Measurements from ENCODE around the gene ASB3.

ASB3 gene

DNA sequence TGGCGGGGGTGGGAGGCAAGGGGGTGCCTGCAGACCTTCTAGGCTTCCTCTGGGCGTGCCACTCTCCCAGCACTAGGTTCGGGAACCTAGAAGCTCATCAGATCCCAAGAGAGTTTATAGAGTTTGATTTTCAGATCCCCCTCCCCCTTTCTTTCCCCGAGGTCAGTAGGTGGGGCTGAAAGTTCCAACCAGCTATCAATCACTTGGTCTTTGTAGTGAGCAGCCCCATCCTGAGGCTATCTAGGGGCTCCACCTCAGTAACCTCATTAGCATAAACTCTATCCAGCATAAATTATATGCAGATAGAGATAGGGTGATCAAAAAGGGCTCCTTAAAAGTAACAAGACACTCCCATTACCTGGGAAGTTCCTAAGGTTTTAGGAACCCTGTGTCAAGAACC lies 32.9 kb upstream of the ASB3 start:
- Histone ChIP-seq H3K4me3 (ENCODE audit: low read depth, low read length) (no peak overlapping the region), H3K27ac (no peak overlapping the region), H3K36me3 (replicated peaks) (peaks cover 22% of the 10 kb centered on the region), H3K27me3 (replicated peaks) (no peaks in the 10 kb centered on the region)
- no peak for DNase-seq
- TF ChIP-seq, protein P1, sequence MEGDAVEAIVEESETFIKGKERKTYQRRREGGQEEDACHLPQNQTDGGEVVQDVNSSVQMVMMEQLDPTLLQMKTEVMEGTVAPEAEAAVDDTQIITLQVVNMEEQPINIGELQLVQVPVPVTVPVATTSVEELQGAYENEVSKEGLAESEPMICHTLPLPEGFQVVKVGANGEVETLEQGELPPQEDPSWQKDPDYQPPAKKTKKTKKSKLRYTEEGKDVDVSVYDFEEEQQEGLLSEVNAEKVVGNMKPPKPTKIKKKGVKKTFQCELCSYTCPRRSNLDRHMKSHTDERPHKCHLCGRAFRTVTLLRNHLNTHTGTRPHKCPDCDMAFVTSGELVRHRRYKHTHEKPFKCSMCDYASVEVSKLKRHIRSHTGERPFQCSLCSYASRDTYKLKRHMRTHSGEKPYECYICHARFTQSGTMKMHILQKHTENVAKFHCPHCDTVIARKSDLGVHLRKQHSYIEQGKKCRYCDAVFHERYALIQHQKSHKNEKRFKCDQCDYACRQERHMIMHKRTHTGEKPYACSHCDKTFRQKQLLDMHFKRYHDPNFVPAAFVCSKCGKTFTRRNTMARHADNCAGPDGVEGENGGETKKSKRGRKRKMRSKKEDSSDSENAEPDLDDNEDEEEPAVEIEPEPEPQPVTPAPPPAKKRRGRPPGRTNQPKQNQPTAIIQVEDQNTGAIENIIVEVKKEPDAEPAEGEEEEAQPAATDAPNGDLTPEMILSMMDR (IDR thresholded peaks at IDR 0.05; ENCODE audit: low read depth, low read length, missing control alignments) = no peak
- in situ Hi-C loops (cut with HindIII; ENCODE audit: low pct_ligation_motif_present, low sequenced_read_pairs) = no loop called here

DNA sequence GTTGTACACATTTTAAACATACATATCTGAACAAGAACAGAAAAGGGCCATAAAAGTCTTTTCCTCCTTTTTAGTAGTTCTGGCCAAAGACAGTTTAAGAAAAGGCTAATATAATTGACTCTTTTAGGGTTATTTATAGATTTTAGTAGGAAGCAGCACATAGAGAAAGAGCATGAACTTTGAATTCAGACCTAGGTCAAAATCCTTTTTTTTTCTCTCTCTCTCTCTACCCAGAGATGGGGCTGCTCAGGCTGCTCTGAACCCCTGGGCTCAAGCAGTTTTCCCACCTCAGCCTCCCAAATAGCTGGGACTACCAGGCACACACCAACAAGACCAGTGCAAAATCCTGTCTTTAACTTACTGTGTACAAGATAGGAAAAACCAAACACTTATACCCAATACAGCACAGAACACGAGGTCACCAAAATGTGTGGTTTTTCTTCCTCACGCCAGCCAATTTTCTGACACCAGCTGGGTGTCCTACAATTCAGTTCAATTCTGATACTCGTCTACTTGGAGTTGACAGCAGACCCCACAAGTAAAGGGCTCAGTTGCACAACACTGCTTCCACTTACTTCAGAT lies 32.2 kb upstream of the ASB3 start:
- TF ChIP-seq, protein P1 (IDR thresholded peaks at IDR 0.05; ENCODE audit: low read depth, low read length, missing control alignments) = no peak
- no peak for DNase-seq
- in situ Hi-C loops (cut with HindIII; ENCODE audit: low pct_ligation_motif_present, low sequenced_read_pairs) = no loop called here
- Histone ChIP-seq H3K4me3 (ENCODE audit: low read depth, low read length) (no peak overlapping the region), H3K27me3 (replicated peaks) (no peaks in the 10 kb centered on the region), H3K36me3 (replicated peaks) (peaks cover 26% of the 10 kb centered on the region), H3K27ac (no peak overlapping the region)

DNA sequence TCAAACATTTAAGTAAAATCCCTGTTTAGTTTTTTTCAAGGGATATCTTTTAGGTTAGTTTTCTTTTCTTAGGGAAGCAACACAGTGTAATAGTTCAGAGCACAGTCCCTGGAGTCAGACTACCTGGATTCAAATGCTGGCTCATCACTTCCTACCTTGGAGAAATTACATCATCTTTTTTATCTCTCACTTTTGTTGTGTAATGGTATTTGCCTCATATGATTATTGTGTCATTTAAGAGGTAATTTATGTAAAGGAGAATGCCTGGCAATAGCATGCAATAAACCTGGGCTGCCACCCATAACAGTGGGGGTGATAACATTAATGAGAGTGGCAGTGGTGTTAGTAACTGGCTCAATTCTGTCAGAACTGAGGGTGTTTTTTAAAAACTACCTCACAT lies 26.4 kb upstream of the ASB3 start:
- no peak for DNase-seq
- H3K27me3 ChIP-seq (replicated peaks) = no peaks in the 10 kb centered on the region
- no peak overlapping the region for H3K27ac ChIP-seq
- TF ChIP-seq, protein P1 (IDR thresholded peaks at IDR 0.05; ENCODE audit: low read depth, low read length, missing control alignments) = no peak
- in situ Hi-C loops (cut with HindIII; ENCODE audit: low pct_ligation_motif_present, low sequenced_read_pairs) = no loop called here
- peaks cover 45% of the 10 kb centered on the region for H3K36me3 ChIP-seq (replicated peaks)
- no peak overlapping the region for H3K4me3 ChIP-seq (ENCODE audit: low read depth, low read length)

DNA sequence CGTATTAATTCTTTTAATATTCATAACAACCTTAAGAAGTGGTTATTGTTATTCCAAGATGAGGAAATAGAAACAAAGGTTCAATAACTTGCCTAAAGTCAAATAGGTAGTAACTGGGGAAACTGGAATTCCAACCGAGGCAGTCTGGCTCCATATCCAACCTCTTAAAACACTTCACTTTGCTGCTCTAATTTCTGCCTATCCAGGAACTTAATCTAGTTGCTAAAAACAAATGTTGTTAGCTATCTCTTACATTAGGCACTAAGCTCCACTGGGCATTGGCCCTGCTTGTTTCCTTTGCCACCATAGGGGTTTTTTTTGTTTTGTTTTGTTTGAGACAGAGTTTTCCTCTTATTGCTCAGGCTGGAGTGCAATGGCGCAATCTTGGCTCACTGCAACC lies 24.8 kb upstream of the ASB3 start:
- peaks cover 51% of the 10 kb centered on the region for H3K36me3 ChIP-seq (replicated peaks)

DNA sequence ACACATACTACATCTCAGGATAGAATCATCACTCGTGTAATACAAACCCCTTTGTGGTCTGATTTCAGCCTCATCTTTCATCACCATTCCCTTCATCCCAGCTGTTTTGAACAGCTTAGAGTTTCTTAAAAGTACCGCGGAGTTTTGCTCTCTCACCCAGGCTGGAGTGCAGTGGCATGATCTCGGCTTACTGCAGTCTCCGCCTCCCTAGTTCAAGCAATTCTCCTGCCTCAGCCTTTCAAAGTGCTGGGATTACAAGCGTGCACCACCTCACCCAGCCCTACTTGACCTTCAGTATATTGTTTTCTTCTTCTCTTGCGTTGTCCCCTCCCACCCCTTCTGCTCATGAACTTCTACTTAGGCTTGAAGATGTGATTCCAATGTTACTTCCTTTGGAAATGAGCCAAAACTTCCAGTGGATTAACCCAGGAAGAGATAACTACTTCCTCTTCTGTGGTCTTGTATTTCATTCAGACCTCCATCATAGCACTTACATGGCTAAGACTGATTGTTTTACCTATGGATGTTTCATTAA lies 15.9 kb upstream of the ASB3 start:
- Histone ChIP-seq H3K27ac (no peak overlapping the region), H3K4me3 (ENCODE audit: low read depth, low read length) (no peak overlapping the region), H3K36me3 (replicated peaks) (peaks cover 46% of the 10 kb centered on the region), H3K27me3 (replicated peaks) (no peaks in the 10 kb centered on the region)
- TF ChIP-seq, protein P1 (IDR thresholded peaks at IDR 0.05; ENCODE audit: low read depth, low read length, missing control alignments) = no peak
- no peak for DNase-seq
- in situ Hi-C loops (cut with HindIII; ENCODE audit: low pct_ligation_motif_present, low sequenced_read_pairs) = no loop called here

More for the DNA sequence above, 24.8 kb upstream of the ASB3 start:
- H3K27ac ChIP-seq = no peak overlapping the region
- no peak for DNase-seq
- TF ChIP-seq, protein P1 (IDR thresholded peaks at IDR 0.05; ENCODE audit: low read depth, low read length, missing control alignments) = no peak
- no peaks in the 10 kb centered on the region for H3K27me3 ChIP-seq (replicated peaks)
- in situ Hi-C loops (cut with HindIII; ENCODE audit: low pct_ligation_motif_present, low sequenced_read_pairs) = no loop called here
- no peak overlapping the region for H3K4me3 ChIP-seq (ENCODE audit: low read depth, low read length)

DNA sequence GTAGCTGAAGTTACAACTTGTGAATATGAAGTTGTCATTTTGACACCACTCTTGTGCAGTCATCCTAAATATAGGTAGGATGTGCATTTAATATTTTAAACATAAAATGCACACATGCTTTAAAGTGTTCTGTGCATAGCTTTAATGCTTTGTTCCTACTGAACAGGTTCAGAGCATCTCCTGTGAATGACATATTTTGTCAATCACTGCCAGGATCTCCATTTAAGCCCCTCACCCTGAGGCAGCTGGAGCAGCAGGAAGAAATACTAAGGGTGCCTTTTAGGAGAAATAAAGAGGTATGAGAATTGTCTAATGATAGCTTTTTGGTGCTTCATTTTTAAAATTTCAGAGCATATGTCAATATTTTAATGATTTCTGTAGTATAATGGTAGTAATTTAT lies 14.8 kb upstream of the ASB3 start:
- in situ Hi-C loops (cut with HindIII; ENCODE audit: low pct_ligation_motif_present, low sequenced_read_pairs) = no loop called here
- TF ChIP-seq, protein P1 (IDR thresholded peaks at IDR 0.05; ENCODE audit: low read depth, low read length, missing control alignments) = no peak
- peaks cover 44% of the 10 kb centered on the region for H3K36me3 ChIP-seq (replicated peaks)

More for the DNA sequence above, 14.8 kb upstream of the ASB3 start:
- no peaks in the 10 kb centered on the region for H3K27me3 ChIP-seq (replicated peaks)
- no peak for DNase-seq
- no peak overlapping the region for H3K27ac ChIP-seq
- no peak overlapping the region for H3K4me3 ChIP-seq (ENCODE audit: low read depth, low read length)

All from brain microvascular endothelial cell (primary cell).